Ishikawa (cell line): ENCODE results near the gene EML6.

Source experiments
- CEBPB ChIP-seq: IDR thresholded peaks from 2 replicates; pipeline ENCODE4 v1.6.1; 2012
- EP300 ChIP-seq: IDR thresholded peaks from 2 replicates; pipeline ENCODE4 v1.6.1; 2012; ENCODE audit warnings: borderline replicate concordance
- FOXM1 ChIP-seq: IDR thresholded peaks from 2 replicates; pipeline ENCODE4 v1.6.1; 2012; ENCODE audit warnings: low read depth, borderline replicate concordance
- MAX ChIP-seq: IDR thresholded peaks from 2 replicates; pipeline ENCODE4 v1.6.1; 2012
- NFIC ChIP-seq: IDR thresholded peaks from 2 replicates; pipeline ENCODE4 v1.6.1; 2012
- RAD21 ChIP-seq: IDR thresholded peaks from 2 replicates; pipeline ENCODE4 v1.6.1; 2012; ENCODE audit warnings: low read depth
- REST ChIP-seq: IDR thresholded peaks from 2 replicates; pipeline ENCODE4 v1.6.1; 2012; ENCODE audit warnings: low read depth, mild to moderate bottlenecking
- TAF1 ChIP-seq: IDR thresholded peaks from 2 replicates; pipeline ENCODE4 v1.6.1; 2012; ENCODE audit warnings: low read depth, mild to moderate bottlenecking
- TEAD4 ChIP-seq: IDR thresholded peaks from 2 replicates; pipeline ENCODE4 v1.6.1; 2012
- ZBTB7A ChIP-seq: IDR thresholded peaks from 2 replicates; pipeline ENCODE4 v1.6.1; 2012; ENCODE audit warnings: low read depth

- no peak for TF ChIP-seq RAD21
- no peak for TF ChIP-seq MAX
- no peak for TF ChIP-seq TEAD4
- no peak for TF ChIP-seq REST
- TF ChIP-seq FOXM1: no peak
- no peak for TF ChIP-seq EP300
- TF ChIP-seq ZBTB7A: no peak
- TF ChIP-seq NFIC: peak; percentile 16; the same call in 1 of the 2 replicates
- TF ChIP-seq TAF1: no peak
- no peak for TF ChIP-seq CEBPB
Measured at GRCh38 chr2:54720563-54720962, 2.9 kb upstream of the EML6 start.
